Lower leg skin (tissue), 3 donors: ENCODE measurements around the gene DAP.

Source experiments
- POLR2A ChIP-seq, 2 donors: fragments of 450-650 bp; IDR thresholded peaks; one replicate each; pipeline ENCODE4 v1.6.1; 2016 to 2017; ENCODE audit warnings: antibody characterized with exemption in 2 of 2, mild to moderate bottlenecking in 1 of 2, moderate library complexity in 1 of 2
- TF ChIP-seq, protein P1 (sequence below), 3 donors: fragments of 450-650 bp; IDR thresholded peaks; one replicate each; pipeline ENCODE4 v1.5.1; 2016; ENCODE audit warnings: antibody characterized with exemption in 3 of 3, mild to moderate bottlenecking in 3 of 3, moderate library complexity in 2 of 3

DNA sequence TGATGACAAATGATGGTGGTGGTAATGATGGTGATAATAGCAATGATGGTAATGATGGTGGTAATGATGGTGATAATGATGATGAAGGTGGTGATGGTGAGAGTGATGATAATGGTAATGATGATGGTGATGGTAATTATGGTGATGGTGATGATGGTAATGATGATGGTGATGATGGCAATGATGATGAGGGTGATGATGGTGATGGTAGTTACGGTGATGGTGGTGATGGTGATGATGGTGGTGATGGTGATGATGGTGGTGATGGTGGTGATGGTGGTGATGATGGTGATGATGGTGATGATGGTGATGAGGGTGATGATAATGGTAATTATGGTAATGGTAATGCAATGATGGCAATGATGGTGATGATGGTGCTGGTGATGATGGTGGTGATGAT, 91.1 kb downstream of the DAP start:
- TF ChIP-seq POLR2A (IDR thresholded peaks at IDR 0.05) = no peak
- TF ChIP-seq, protein P1, sequence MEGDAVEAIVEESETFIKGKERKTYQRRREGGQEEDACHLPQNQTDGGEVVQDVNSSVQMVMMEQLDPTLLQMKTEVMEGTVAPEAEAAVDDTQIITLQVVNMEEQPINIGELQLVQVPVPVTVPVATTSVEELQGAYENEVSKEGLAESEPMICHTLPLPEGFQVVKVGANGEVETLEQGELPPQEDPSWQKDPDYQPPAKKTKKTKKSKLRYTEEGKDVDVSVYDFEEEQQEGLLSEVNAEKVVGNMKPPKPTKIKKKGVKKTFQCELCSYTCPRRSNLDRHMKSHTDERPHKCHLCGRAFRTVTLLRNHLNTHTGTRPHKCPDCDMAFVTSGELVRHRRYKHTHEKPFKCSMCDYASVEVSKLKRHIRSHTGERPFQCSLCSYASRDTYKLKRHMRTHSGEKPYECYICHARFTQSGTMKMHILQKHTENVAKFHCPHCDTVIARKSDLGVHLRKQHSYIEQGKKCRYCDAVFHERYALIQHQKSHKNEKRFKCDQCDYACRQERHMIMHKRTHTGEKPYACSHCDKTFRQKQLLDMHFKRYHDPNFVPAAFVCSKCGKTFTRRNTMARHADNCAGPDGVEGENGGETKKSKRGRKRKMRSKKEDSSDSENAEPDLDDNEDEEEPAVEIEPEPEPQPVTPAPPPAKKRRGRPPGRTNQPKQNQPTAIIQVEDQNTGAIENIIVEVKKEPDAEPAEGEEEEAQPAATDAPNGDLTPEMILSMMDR (IDR thresholded peaks at IDR 0.05) = no peak
